Natural killer cell (primary cell): ENCODE results near the gene CCDC40. TPM values are rescaled to one million over a fixed set of nuclear protein-coding genes. Genes with fewer than 3 reads are reported as not detected.

Source experiments
- ATAC-seq, 3 donors: fragments of 150-1000 bp in 2 of 3; fragments of 200-7000 bp in 1 of 3; cut with Tn5 transposase; 1 replicate in 1 of 3; 2 replicates in 2 of 3; pipeline ENCODE4 v1.10.0; 2021; ENCODE audit warnings: mild to moderate bottlenecking in 2 of 3, moderate library complexity in 2 of 3
- DNase-seq, 2 donors: peaks; one replicate each; pipeline versions ENCODE4 v3.0.0 to v3.0.0-alpha.2; 2013 to 2021; ENCODE audit warnings: mixed read lengths in 1 of 2
- H3K27ac ChIP-seq: one replicate; pipeline ENCODE4 v1.5.1; 2013; ENCODE audit warnings: mild to moderate bottlenecking, low read length
- H3K27me3 ChIP-seq: one replicate; pipeline ENCODE4 v1.6.1; 2013; ENCODE audit warnings: low read length; ENCODE audit not compliant: control insufficient read depth, insufficient read depth
- H3K36me3 ChIP-seq: one replicate; pipeline ENCODE4 v1.6.1; 2013; ENCODE audit warnings: low read length; ENCODE audit not compliant: control insufficient read depth, insufficient read depth
- H3K4me1 ChIP-seq: one replicate; pipeline ENCODE4 v1.6.1; 2013; ENCODE audit warnings: low read length; ENCODE audit not compliant: control insufficient read depth, insufficient read depth
- H3K4me3 ChIP-seq: one replicate; pipeline ENCODE4 v1.5.1; 2013; ENCODE audit warnings: low read length
- H3K9me3 ChIP-seq: one replicate; pipeline ENCODE4 v1.6.1; 2013; ENCODE audit warnings: low read length; ENCODE audit not compliant: control insufficient read depth, insufficient read depth
- H3K27ac Mint-ChIP-seq, 2 donors: one replicate each; pipeline ENCODE4 v1.8.0; 2022; ENCODE audit warnings: mild to moderate bottlenecking in 2 of 2, mixed read lengths in 2 of 2, moderate library complexity in 1 of 2
- H3K27me3 Mint-ChIP-seq, 2 donors: one replicate each; pipeline ENCODE4 v1.8.0; 2022; ENCODE audit warnings: low read depth in 2 of 2, mixed read lengths in 2 of 2
- H3K36me3 Mint-ChIP-seq: one replicate; pipeline ENCODE4 v1.8.0; 2022; ENCODE audit warnings: mixed read lengths
- H3K4me1 Mint-ChIP-seq, 2 donors: one replicate each; pipeline ENCODE4 v1.8.0; 2022; ENCODE audit warnings: mixed read lengths in 2 of 2
- H3K4me3 Mint-ChIP-seq: one replicate; pipeline ENCODE4 v1.8.0; 2022; ENCODE audit warnings: mild to moderate bottlenecking, moderate library complexity, mixed read lengths
- H3K9me3 Mint-ChIP-seq, 2 donors: one replicate each; pipeline ENCODE4 v1.8.0; 2022; ENCODE audit warnings: mixed read lengths in 2 of 2
- CTCF ChIP-seq: fragments of 200-600 bp; IDR thresholded peaks from one replicate; pipeline ENCODE4 v1.8.0; 2022; ENCODE audit warnings: antibody characterized with exemption
- WGBS: methylation state at CpG from one replicate; pipeline ENCODE4 v1.1.7; 2013; ENCODE audit warnings: missing lambda C conversion rate; ENCODE audit not compliant: insufficient coverage; 5-methylcytosine and 5-hydroxymethylcytosine counted together
- intact Hi-C: fragments of 100-400 bp; cut with micrococcal nuclease; formaldehyde crosslinking; loops from one replicate; pipeline ENCODE4 v1.14.2; 2022
- total RNA-seq, 4 donors: library from RNA; stranded (reverse); fragments of 120-200 nt in 1 of 4; gene quantifications; one replicate each; pipeline versions ENCODE4 v1.2.3 to v1.2.4, GENCODE V29; 2013 to 2022

Gene CCDC40
- total RNA-seq, 3 donors from 2014 or later (not counting 1 experiment from before 2014, with no cell fraction given): 0.95 to 2.4 (median 1.5) TPM

- H3K4me1 ChIP-seq: peaks cover 12% of the 10 kb centered on the region
- ATAC-seq (no peak), DNase-seq (no peak)
- intact Hi-C loops: no loop called here
- Mint-ChIP-seq H3K27me3 (no peaks in the 10 kb centered on the region), H3K4me3 (no peak overlapping the region), H3K27ac (no peak overlapping the region), H3K9me3 (no peaks in the 10 kb centered on the region), H3K4me1 (peaks cover 8 to 18% of the 10 kb centered on the region in 2 donors), H3K36me3 (no peaks in the 10 kb centered on the region)
- H3K36me3 ChIP-seq: no peaks in the 10 kb centered on the region
- 89% methylated on average over 29 of the region's 29 CpGs for WGBS
- H3K9me3 ChIP-seq: no peaks in the 10 kb centered on the region
- no peak overlapping the region for H3K4me3 ChIP-seq
- H3K27me3 ChIP-seq: no peaks in the 10 kb centered on the region
- no peak overlapping the region for H3K27ac ChIP-seq
- TF ChIP-seq CTCF: no peak
Observed at GRCh38 chr17:80105762-80106161, 69.3 kb downstream of the CCDC40 start.

- no peaks in the 10 kb centered on the region for H3K27me3 ChIP-seq
- no peak for ATAC-seq
- Mint-ChIP-seq H3K27me3 (no peaks in the 10 kb centered on the region), H3K27ac (no peak overlapping the region), H3K36me3 (no peaks in the 10 kb centered on the region), H3K4me3 (no peak overlapping the region), H3K4me1 (peaks cover 6 to 16% of the 10 kb centered on the region in 2 donors), H3K9me3 (no peaks in the 10 kb centered on the region)
- DNase-seq: no peak
- H3K27ac ChIP-seq: no peak overlapping the region
- TF ChIP-seq CTCF: no peak
- H3K4me3 ChIP-seq: no peak overlapping the region
- 93% methylated on average over 10 of the region's 10 CpGs for WGBS
- no peaks in the 10 kb centered on the region for H3K36me3 ChIP-seq
- H3K4me1 ChIP-seq: peaks cover 10% of the 10 kb centered on the region
- H3K9me3 ChIP-seq: no peaks in the 10 kb centered on the region
- intact Hi-C loops: no loop called here
Observed at GRCh38 chr17:80106176-80106575, 69.7 kb downstream of the CCDC40 start.

GRCh38 chr17:80106751-80107150, 70.3 kb downstream of the CCDC40 start:
- no peak for TF ChIP-seq CTCF
- Histone ChIP-seq H3K9me3 (no peaks in the 10 kb centered on the region), H3K27me3 (no peaks in the 10 kb centered on the region), H3K4me1 (peaks cover 8% of the 10 kb centered on the region), H3K27ac (no peak overlapping the region), H3K4me3 (no peak overlapping the region), H3K36me3 (no peaks in the 10 kb centered on the region)
- ATAC-seq: no peak
- no peaks in the 10 kb centered on the region for H3K27me3 Mint-ChIP-seq
- intact Hi-C loops: no loop called here
- peaks cover 6 to 16% of the 10 kb centered on the region in 2 donors for H3K4me1 Mint-ChIP-seq
- no peaks in the 10 kb centered on the region for H3K9me3 Mint-ChIP-seq
- no peak for DNase-seq
- H3K4me3 Mint-ChIP-seq: no peak overlapping the region
- H3K36me3 Mint-ChIP-seq: no peaks in the 10 kb centered on the region
- 91% methylated on average over 11 of the region's 12 CpGs for WGBS
- H3K27ac Mint-ChIP-seq: no peak overlapping the region

- ATAC-seq: no peak
- intact Hi-C loops: no loop called here
- peaks cover 1% of the 10 kb centered on the region for H3K4me1 ChIP-seq
- no peak overlapping the region for H3K4me3 ChIP-seq
- no peaks in the 10 kb centered on the region for H3K27me3 ChIP-seq
- TF ChIP-seq CTCF: no peak
- H3K9me3 Mint-ChIP-seq: no peaks in the 10 kb centered on the region
- no peak overlapping the region for H3K4me3 Mint-ChIP-seq
- H3K36me3 Mint-ChIP-seq: no peaks in the 10 kb centered on the region
- H3K9me3 ChIP-seq: no peaks in the 10 kb centered on the region
- DNase-seq: no peak
- 92% methylated on average over 46 of the region's 46 CpGs for WGBS
- H3K4me1 Mint-ChIP-seq: peaks cover 6 to 9% of the 10 kb centered on the region in 2 donors
- H3K36me3 ChIP-seq: no peaks in the 10 kb centered on the region
- no peak overlapping the region for H3K27ac Mint-ChIP-seq
- H3K27me3 Mint-ChIP-seq: no peaks in the 10 kb centered on the region
- no peak overlapping the region for H3K27ac ChIP-seq
Observed at GRCh38 chr17:80107231-80108021, 71.0 kb downstream of the CCDC40 start.
